Suppressor macrophage (primary cell): ENCODE measurements around the gene KRT16.
"Not testable (repeated sequence)": the region's sequence is repeated elsewhere in the genome, so short reads cannot be mapped to it uniquely, and the experiment has no call there.

Experiments
- DNase-seq, 4 experiments: peaks; one replicate each; pipeline ENCODE4 v3.0.0-alpha.2; 2020 to 2022
- total RNA-seq, 17 experiments: gene quantifications; one replicate each; lab custom pipeline; 2026; ENCODE audit warnings: mixed read lengths in 6 of 17, inconsistent platforms in 3 of 17; lab: John Stamatoyannopoulos, UW

The KRT16 gene
- 0 to 1.5 (median 0) reads per million in 17 experiments for total RNA-seq

DNA sequence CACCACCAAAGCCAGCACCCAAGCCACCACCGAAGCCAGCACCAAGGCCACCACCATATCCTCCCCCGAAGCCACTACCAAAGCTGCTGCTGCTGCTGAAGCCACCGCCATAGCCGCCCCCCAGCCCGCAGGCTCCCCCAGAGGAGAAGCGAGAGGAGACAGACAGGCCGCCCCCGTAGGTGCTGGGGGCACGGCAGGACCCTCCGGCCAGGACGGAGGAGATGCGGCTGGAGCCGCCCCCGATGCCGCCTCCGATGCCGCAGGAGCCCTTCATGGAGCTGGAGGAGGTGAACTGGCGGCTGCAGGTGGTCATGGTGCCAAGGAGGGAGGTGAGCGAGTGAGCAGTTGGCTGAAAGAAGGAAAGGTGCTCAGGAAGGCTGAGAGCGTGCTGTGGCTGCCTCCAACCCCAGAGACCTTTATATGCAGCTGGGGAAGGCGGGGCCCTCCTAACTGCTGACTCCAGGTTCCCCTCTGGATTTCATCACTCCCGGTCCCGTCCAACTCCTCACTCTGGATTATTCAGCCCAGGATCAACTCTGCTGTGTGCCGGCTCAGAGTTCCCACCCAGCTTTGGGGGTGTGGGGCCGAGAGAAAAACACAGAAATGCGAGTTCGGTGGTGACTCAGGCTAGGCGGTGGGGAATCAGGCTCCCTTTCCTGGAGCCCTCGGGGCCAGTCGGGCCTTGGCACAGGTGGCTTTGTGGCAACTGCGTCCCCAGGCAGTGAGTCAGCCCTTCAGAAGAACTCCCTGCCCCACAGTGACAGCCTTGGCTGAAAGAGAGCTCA is at the start of gene KRT16:
KRT16 (minus strand) TSS at position 392 of the 785 bp plus-strand sequence; CDS start at position 313, 79 bp downstream.
- DNase-seq: not testable (repeated sequence)

DNA sequence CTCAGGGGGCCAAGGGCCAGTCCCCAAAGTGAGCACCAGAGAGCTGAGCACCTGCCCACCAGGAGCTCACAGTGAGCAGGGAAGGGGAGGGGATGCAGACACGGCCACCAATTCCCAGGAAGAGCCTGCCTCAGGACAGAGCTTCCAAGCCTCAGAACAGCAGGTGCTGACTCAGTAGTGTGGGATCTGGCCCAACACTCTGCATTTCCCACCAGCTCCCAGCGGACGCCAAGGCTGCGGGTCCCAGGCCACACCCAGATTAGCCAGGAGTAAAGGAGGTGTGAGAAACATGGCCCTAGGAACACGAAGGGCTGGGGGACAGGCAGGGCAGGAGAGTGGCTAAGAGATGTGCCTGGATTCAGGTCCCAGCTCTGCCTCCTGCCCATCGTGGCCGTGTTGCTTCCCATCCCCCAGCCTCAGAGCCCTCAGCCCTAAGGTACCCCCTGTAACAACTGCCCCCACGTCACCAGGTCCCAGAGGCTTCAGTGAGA is 47.7 kb upstream of the KRT16 start:
- no peak for DNase-seq

DNA sequence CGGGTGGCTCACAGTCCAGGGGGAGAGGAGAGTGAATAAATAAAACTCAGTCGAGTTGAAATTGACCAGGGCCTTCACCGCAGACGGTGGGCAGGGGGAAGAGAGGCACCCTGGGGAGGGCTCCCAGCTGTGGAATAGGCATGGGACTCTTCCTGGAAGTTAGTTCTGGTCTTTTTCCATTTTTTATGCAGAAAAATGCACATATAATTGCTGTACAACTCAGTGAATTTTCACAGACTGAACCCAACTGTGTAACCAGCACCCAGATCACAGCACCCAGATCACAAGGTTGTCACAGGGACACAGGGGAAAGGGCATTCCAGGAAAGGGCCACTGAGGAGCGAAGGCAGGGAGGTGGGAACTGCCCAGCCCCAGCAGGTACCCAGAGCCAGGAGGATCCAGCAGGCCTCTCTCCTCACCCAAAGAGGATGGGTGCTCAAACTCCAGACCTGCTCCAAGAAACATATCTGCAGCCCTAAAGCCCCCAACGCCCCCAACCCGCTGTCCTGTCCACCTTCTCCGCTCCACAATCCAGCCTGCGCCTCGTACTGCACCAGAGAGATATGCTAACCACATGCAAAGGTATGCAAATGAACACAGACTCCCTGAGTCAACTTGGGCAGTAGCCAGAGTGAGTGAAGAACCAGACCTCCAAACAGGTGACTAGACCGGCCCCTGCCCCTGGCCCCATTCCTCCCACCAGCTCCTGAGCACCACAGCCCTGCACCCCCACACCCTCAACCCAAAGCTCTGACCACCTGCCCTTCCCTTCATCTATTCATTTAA is 47.1 kb upstream of the KRT16 start:
- no peak for DNase-seq

- no peak for DNase-seq
Measured at GRCh38 chr17:41658846-41659245, 46.3 kb upstream of the KRT16 start.

DNA sequence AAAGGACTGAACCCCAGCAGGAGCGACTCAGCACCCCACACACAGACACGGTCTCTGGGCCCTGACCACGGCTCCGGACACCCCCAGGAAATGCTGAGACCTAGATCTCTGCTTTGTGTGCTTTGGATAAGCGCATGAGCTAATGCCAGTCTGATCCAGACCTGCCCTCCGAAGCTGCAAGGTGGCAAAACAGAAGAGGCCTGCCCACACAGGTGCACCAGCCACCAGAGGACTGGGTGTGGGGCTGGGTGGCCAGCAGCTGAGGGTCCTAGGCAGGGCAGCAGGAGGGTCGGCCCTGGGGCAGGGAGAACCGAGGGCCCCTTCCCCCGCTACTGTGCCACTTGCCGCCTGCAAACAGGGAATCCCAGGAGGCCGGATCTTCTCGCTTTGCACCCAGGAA is 45.4 kb upstream of the KRT16 start:
- no peak for DNase-seq

GRCh38 chr17:41657176-41657754 is 44.7 kb upstream of the KRT16 start:
- DNase-seq: no peak

- no peak for DNase-seq
Measured at GRCh38 chr17:41656249-41657023, 43.9 kb upstream of the KRT16 start.

DNA sequence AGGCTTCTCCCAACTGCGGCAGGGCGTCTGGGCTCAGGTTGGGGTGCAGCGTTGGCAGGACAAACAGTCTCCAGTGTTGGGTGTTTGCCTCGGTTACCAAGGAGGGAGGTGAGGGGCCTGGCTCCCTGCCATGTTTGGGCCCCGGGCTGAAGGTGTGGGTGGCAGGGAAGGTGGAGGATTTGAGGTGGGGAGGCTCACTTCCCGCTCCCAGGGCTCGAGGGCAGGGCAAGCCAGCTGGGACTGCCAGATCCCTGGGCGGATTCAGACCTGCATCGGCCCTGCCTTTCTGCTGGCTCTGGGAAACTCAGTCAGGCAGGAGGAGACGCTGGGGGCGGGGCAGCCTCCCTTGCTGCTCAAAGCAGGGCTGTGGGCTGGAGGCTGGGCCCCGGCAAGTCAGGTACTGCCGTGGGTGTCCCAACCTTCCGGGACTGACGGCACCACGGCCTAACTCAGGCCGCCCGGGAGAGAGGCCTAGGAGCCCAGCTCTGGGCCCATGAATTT is 43.1 kb upstream of the KRT16 start:
- DNase-seq: no peak

DNA sequence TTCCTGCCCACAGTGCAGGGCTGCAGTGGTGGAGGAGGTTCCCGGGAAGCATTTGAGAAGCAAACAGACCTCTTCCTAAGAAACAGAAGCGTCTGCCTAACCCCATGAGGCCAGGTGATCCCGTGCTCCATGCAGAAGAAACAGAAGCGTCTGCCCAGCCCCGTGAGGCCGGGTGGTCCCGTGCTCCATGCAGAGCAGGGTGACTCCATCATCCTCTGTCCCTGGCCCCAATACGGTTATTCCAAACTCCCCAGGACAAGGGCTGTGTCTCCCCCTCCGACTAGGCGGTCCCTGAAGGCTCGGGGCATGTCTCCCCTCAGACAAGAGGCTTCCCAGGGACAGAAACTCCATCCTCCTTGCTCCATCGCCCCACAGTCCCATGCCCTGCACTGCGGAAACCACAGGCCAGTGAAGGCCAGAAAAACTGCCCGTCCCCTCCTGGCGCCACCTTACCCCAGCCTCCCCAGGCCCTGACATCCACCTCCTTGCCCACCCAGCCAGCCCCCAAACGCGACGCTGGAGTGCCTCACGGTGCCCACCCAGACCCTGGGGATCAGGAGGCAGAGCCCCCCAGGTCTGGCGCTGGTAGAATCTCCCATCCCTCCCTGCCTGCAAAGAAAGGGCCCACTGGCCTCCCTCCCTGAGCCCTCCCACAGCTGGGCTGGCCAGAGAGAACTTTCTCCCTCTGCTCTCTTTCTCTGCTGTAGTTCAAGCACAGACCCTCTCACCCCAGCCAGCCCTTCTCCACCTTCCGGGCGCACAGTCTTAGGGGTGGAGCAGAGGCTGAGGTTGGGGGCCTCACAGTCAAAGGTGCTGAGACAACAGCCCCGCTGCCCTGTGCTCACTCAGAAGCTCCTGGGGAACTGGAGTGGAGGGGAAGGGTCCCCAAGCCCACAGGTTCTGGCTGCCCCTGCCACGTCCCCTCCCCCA is 42.4 kb upstream of the KRT16 start:
- DNase-seq: no peak

DNA sequence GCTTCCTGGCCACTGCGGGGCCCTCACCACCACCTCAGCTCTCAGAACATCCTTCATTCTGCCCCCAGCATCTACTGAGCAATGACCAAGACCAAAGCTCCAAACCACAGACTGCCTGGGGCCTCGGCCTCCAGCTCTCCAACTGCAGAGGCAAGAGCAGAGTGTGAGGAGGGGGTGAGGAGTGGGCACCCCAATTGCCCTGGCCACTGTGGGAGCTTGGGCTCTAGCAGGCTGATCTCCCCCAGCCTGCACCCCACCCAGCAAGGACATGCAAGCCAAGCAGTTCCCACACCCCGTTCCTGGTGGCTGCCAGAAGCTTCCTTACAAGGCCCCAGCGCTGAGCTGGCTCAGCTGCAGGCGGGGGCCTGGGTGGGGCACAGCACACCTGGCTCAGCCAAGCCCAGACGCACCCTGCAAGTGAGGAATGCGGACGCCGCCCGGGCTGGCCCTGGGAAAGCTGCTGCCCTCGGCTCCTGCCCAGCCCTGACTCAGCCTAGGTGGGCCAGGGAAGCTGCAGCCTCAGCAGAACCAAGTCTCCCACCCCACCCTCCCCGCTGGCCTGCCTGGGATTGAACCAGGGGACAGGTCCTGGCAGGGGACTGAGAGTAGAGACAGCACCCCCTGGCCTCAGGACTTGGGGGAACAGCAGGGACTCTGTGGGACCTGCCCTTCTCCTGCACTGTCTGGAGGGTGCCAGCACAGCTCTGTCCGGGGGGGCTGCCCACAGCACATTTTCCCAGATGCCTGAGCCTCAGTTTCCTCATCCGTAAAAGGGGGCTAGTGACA is 41.5 kb upstream of the KRT16 start:
- DNase-seq: no peak

DNA sequence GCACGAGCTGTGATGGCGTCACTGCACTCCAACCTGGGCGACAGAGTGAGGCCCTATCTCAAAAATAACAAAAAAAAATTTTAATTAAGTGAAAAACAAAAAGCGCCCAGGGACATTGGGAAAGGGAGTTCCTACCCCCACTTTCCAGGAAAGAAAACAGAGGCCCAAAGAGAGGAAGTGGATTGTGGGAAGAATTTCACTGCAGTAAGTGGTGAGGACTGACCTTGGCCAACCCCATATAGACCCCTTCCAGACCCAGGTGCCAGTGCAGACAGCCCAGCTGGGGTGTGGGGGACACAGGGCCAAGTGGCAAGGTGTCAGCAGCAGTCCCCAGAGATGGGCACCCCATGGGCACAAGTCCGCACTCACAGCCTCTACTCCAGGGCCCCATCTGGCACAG is 40.9 kb upstream of the KRT16 start:
- no peak for DNase-seq

DNA sequence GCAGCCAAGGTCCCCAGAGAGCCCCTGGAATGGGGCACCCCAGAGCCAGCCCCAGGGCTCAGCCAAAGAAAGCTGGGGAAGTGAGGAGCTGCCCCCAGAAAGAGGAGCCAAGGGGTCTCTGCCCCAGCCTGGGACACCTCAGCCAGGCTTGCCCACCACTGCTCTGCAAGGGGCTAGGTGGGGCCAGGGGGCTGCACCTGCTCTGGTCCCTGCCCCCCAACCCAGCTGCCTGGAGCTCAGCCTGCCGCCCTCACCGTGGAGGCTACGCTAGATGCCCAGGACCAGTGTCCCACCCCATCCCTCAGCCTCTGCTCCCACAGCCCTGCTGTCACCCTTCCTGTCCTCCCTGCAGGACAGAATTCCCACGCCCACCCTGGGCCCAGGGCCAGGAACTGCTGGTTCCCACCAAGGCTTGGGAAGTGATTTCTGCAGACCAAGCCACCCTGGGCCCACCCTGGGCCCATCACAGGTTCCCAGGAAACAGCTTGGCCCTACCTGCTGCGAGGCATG is 39.9 kb upstream of the KRT16 start:
- DNase-seq: no peak

DNA sequence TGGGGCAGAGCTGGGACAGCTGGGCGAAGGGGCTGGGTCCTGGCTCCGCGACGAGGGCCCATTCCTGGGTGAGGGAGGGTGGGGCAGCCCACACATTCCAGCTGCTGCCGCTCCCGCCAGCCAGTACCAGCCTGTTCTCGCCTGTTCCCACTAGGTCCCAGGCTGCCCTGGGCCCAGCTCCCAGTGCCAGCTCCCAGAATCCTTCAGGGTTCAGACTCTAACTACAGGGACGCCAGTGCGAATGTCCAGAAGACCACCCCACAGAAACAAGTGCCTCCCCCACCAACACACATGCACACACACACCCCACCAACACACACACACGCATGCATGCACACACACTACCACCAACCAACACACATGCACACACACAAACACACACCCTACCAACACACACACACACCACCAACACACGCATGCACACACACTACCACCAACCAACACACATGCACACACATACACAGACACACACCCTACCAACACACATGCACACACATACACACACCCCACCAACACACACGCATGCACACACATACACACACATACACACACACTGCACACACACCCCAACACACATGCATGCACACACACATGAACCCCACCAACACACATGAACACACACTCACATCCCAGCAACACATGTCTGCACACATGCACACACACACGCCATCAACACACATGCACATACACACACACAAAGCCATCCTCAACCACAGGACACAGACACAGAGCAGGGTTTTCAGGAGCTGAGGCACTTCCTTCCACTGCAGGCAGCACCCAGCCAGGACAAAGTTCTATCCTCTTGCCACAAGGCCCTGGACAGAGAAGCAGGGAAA is 39.3 kb upstream of the KRT16 start:
- no peak for DNase-seq

DNA sequence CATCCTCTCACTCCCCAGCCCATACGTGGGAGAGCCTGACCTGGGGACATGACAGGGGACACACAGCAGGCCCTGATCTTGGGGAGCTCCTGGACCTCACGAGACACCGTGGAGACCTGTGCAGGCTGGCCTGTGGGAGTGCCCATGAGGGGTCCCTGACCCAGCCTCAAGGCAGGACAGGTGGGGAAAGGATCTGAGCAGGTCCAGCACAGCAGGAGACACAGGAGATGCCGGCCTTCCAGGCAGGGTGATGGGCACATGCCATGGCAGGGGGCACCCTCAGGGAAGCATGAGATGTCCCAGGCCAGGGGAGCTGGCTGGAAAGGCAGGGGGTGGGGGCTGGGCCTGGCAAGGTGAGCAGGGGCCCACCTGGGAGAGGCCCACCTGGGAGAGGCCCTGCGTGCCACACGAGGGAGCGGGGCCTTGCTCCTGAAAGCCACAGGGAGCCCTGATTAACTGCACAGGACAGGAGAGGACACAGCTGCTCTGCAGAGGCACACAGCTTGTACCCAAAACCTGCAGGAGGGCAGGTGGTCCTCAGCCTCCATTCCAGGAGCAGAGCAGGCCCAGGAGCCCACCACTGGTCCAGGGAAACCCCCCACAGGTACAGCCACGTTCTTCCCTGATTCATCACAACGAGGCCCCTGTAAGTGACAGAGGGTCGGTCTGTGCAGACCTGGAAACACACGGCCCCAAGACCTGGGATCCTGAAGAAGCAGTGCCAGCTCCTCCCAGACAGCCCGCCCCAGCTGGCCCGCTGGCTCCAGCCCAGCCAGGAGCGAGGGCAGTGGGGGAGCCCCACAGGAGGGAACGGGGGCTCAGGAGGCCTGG is 38.4 kb upstream of the KRT16 start:
- no peak for DNase-seq

- peak in 2 of 4 experiments; percentile 17 to 31 for DNase-seq
Measured at GRCh38 chr17:41649923-41650519, 37.5 kb upstream of the KRT16 start.

- DNase-seq: peak; percentile 86 to 95 (median 92)
Measured at GRCh38 chr17:41648411-41649195, 36.0 kb upstream of the KRT16 start.

- DNase-seq: peak; percentile 83 to 93 (median 91)
Measured at GRCh38 chr17:41647940-41648410, 35.4 kb upstream of the KRT16 start.
